ENCODE measurements around the gene TEX44.

The TEX44 gene

DNA sequence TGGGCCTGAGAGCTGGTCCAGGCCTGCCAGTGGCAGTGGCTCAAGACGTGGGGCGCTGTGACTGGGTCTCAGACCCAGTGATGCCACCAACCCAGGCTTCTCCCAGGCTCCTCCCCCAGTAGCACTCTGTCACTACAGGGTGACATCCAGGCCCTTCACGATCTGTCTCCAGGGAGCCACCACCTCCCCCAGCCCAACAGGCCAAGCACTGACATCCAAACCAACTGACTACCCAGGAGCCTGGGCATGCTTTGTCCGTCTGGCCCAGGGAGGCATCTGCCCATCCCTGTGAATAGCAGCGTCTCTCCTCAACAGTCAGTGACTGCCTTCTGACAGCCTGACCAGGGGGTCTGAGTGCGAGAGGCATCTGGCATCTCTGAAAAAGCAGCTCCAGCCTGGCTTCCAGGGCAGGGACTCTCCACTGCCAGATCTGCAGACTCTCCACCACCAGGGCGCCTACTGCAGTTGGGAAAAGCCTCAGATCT lies 13.0 kb downstream of the TEX44 start:
- no peak for DNase-seq (ENCODE audit: low read depth)

DNA sequence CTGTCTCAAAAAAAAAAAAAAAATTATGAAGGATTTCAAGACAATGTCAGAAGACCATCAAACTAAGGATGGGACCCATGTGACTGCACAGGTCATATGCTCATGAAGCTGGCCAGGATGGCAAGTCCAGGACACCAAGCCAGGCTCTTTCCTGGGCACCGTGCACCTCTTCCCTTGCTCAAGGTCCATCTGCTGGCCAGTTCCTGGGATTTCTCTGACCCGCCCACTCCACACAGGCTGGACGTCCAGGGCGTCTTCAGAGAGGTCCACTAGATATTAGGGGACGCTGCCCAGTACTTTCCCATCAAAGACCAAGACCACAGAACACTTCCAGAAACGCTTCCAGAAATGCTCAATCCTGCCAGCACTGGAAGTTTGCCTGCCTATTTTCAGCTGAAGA lies 14.3 kb downstream of the TEX44 start:
- DNase-seq (ENCODE audit: low read depth): no peak

DNA sequence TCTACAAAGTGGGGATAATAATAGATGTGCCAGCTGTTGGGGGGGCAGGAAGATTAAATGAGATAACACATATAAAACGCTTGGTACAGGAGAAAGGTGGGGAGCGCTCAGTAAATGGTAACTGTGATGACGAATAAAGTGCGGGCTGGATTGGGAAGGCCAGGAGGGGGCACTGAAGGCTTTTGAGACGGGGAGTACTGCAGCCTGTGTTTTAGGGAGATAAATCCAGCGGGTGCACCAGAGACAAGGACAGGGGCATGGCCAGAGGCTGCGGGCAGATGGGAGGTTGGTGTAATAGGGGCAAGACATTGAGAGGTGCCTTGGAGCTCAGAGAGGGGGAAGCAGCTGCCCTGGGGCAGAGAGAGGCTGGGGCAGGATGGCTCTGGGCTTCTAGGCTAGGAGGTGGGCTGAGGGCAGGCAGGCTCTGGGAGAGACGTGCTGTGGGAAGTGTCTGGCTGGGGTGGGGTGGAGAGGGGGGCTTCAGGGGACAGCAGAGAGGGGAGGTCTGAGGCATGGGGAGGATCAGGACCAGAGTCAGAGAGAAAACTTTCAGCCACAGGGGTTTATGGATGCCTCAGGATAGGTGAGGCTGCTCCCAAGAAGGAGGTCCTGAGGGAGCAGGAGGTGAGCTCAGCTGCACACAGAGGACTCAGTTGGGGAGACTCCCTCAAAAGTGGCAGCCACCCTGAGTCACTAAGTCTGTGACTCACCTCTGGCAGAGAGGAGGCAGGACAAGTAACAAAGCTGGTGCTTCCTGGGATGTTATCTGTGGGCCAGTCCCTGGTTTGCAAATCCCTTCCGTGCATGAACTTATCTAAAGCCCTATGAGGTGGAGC lies 18.8 kb downstream of the TEX44 start:
- no peak for DNase-seq (ENCODE audit: low read depth)

DNA sequence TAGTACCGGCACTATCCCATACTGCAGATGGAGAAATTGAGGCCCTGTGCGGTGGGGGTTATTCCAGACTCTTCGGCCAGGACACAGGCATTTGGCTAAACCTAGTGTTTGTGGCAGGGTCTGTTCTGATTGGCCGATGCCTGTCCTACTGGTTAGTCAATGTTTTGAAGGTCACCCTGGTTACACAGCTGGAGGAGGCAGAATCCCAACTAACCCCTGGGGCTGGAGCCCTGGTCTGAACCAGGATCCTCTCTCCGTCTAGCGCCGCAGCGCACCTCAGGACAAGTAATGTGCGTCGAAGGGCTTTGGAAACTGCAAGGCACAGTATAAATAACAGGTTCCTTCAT lies 19.4 kb downstream of the TEX44 start:
- DNase-seq (ENCODE audit: low read depth): no peak

DNA sequence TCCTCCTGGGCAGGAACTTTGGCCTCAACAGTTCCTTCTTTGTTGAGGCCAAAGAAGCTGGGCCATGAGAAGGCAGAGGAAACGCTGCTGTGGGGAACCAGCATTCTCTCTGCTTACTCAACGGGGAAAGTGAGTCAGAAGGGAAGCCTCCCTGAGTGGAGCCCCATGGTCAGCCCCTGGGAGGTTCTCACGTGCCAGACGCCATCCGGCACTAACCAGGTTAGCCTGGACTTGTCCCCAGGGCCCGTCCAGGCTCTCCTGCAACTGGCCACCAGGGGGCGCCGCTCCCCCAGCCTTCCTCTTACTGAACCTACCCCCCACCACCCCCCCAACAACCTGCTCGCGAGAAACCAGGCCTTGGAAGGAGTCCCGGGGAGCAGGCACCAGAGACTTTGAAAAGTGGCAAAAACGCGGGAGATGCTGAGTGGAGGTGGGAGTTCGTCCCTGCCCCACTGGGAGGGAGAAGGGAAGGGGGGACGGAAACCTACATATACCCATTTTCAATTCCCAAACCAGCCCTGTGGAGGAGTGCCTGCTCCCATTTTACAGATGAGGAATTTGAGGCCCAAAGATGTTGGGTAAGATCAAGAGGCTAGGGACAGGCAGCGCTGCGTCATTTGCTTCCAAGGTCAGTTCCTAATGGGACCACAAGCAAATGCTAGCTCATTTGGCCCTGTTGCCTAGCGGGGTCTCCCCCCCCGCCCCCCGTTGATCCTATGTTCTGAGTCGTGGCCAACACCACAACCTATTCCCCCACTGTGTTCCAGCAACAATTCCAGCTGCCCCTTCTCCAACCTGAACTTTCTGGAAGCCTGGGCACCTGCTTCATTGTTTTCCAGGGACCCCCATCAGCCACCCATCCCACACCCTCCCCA lies 20.0 kb downstream of the TEX44 start:
- peak; percentile 89 for DNase-seq (ENCODE audit: low read depth)

DNA sequence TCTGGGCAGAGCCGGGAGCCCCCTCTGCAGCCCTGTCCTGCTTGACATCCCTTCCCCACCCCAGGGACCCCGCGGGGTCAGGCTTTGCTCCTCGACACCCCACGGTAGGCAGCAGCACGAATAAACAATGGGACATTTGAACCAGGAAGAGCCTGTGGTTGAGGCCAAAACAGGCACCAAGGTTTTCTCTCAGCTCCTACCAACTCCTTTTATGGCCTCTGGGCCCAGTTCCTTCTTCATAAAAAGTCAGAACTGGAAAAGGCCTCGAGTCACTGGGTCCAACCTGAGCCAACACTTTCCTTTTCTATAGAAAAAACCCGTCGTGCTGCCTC lies 20.6 kb downstream of the TEX44 start:
- no peak for DNase-seq (ENCODE audit: low read depth)

DNA sequence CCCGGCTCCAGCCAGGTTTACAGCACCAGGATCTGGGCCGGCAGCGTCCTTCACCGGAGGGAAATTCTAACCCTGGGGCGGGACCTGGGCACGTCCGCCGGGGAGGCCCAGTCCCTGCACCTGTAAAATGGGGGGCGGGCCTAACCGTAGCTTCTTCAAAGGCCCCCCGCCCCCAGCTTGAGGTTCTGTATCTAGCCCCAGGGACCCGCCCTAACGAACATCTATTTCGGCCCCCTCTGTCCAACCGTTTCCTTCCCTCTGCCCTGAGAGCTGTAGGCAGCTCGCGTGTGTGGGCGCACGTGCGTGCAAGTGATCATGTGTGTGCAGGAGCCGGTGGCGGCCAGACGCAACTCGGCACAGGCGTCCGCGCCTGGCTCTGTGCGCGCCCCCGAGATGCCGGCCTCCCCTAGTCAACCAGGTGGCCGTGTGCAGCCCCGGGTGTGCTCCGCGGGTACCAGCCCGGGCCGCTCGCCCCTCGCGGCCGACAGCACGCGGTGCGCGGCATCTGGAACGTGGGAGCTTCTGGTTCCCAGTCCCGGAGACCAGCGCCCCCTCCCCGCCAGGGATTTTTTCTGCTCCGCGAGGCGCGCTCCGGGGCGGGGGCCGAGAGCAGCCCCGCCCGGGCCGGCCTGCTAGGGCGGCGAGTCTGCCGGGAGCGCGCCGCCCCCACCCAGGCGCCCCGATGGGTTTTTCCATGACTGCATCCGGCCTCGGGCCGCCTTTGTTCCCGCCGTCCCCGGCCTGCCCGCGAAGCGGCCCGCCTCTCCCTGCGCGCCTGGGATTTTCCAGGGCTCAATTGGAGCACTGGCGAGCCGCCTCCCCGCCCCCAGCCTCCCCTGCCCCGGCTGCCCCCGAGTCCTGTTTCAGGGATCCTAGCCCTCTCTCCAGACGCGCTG lies 21.2 kb downstream of the TEX44 start:
- DNase-seq (ENCODE audit: low read depth): peak; percentile 81

DNA sequence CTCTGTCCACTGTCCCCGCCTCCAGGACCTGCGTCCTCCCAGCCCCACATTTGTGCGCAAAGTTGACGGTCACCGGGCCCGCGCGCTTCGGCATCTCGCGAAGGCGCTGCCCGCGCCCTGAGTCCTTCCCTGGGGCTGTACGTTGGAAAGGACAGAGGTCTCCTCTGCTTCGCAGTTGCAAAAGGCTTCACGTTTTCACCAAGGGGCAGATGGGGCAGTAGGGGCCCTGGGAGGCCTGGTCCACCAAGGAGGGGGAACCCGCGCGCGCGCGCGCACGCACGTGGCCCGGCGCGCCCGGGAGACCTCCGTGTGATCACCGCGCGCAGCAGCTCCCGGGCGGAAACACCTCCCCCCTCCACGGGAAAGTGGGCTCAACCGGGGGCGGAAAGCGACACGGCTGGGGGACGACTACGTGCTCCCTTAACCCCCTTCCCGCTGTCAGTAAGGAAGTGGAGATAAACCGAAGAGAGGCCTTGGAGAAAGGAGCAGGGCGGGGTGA lies 21.9 kb downstream of the TEX44 start:
- DNase-seq (ENCODE audit: low read depth): peak; percentile 37

DNA sequence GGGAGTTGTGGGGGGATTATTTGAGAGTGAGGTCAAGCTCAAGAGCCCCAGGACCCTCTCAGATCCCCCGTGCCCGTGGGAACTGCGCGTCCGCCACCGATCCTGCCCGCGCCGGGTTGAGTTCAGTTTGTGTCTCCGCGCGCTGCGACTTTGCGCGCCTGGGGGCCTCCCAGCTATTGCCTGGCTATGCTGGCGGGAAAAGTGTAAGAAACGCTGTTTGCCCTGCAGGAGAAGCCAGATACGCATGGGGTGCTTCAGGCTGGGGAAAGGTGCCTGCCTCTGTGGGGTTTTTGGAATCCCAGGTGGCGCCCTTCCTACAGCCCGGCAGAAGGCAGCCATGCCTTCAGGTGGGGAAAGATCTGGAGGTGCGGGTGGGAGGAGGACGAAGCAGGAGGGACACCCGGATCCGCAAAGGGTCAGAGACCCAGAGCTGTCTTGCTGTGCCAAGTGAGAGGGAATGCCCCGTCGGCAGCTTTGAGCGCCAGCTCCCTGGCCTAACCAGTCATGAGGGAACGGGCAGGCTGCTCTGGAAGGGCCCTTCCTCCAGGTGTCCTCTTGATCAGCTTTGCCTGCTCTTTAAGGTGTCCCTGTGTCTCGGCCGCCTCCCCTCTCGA lies 22.5 kb downstream of the TEX44 start:
- no peak for DNase-seq (ENCODE audit: low read depth)

DNA sequence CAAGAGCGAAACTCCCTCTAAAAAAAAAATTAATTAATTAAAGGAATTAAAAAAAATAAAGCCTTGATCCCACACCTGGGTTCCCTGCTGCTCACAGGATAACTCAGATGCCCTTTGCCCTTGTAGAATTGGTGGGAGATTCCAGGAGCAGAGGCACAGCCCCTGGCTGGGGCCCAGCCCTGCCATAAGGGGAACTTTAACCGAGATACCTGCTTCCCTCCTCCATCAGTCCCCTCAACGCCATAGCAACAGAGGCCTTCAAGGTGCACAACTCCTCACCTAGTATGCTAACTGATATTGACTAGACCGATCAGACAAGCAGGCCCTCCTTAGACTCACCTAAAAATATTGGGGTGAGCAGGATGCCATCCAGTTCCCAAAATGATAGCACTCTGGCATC lies 23.6 kb downstream of the TEX44 start:
- no peak for DNase-seq (ENCODE audit: low read depth)

DNA sequence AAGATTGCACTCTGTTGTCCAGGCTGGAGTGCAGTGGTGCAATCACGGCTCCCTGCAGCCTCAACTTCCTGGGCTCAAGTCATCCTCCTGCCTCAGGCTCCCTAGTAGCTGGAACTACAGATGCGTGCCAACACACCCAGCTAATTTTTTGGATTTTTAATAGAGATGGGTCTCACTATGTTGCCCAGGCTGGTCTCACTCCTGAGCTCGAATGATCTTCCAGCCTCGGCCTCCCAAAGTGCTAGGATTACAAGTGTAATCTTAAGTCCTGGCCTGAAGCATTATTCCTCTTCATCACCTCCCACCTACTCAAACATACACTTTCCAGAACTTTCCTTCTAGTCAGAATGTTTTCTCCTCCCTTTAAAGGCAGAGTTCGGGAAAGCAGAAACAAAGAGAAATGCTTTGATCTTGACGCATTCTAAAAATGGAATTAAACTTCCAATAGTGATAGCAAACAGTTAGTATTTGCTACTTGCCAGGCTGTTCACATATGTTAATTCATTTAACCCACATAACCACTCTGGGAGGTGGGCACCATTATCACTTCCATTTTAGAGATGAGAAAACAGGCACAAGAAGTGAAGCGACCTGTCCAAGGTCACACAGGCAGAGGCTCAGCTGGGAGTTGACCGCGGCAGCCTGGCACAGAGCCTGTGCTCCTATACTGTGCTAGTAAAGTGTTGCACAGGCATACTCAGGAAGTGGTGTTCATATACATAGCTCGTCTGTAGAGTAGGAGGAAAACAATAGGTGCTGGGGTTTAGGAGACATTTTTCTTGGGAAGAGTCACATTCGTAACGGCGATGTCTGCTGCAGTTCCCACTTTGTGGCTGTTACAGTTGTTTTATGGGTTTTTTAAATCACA lies 24.6 kb downstream of the TEX44 start:
- DNase-seq (ENCODE audit: low read depth): no peak

DNA sequence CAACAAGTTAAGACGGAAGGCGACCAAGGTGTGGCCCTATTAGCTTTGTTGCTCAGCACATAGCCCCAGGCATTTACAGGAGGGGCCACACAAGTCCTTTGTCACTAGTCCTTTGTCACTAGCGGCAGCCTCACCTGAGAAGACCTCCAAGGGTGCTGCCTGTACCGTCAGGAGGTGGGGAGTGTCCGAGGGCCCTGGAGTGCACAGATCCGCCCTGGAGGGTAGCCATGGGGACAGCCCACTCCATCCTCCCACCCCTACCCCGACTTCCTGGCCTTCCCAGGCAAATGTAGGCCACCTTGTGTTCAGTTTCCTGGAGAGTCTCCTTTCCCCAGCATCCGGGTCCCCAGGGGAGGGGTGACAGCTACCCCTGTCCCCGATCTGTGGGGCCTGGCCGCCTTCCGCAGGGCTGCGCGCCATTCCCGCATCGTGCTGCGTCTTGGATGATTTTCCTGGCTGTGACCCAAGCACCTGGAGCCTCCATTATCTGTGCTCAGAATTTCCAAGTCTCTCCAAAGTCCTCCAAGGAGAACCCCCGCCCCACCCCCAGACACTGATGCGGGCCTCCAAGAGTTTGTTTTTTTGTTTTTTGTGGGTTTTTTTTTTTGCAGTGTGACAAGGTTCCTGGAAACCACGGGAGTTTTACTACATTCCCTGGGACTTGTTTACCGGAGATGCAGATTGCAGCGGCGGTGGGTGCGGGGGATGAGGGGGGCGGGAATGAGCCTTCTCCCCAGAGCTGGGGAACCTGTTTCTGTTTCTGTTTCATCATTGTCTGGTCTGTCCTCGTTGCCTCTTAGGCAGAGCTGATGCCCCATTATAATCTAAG lies 28.6 kb downstream of the TEX44 start:
- DNase-seq (ENCODE audit: low read depth): no peak

DNA sequence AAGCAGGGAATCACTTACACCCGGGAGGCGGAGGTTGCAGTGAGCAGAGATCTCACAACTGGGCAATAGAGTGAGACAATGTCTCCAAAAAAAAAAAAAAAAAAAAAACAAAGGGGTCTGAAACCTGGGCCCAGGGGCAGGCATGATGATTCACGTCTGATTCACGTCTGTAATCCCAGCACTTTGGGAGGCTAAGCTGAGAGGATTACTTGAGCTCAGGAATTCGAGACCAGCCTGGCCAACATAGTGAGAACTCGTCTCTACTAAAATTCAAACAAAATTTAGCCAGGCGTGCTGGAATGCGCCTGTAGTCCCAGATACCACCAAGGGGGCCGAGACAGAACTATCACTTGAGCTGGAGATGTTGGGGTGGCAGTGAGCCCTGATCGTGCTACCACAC lies 30.3 kb downstream of the TEX44 start:
- DNase-seq (ENCODE audit: low read depth): no peak

DNA sequence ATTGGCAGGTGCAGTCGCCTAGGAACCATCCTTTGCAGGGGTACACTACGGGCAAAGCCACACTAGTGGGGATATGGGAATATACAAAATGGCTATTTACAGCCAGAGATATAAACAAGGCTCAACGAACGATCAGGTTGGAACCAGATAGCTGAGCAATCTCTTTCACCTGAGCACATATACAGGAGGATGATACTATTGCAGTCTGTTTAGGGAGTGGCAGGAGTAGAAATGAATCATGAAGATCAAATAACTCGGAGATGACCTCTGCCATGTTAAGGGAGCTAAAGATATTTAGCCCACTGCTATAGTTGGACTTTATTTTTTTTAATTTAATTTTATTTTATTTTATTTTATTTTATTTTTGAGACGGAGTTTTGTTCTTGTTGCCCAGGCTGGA lies 33.8 kb downstream of the TEX44 start:
- no peak for DNase-seq (ENCODE audit: low read depth)

DNA sequence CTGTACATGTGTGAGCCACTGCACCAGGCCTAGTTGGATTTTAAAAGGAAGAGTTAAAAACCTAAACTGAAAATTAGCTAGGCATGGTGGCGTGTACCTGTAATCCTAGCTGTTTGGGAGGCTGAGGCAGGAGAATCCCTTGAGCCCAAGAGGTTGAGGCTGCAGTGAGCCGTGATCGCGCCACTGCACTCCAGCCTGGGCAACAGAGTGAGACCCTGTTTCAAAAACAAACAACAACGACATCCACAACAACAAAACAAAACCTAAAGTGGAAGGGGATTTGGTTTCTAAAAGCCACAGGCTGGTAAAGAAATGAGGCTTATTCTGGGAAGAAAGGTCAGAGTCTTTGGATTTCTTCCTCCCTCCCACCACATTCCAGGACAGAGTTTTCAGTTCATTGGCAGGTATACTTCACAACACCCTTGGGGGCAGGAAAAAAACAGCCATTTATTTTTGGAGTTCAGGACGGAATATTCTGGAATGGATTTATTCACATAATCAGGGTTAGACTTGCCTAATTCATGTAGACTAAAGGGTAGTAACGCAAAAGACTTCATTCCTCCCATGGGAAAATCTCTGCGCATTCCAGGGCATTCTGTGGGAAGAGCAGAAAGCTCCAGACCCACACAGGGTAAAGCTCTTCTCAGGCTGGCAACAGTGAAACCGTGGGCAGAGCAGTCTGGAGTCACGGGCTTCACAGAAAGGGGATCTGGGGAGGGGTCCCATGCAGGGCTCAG lies 34.9 kb downstream of the TEX44 start:
- DNase-seq (ENCODE audit: low read depth): no peak

DNA sequence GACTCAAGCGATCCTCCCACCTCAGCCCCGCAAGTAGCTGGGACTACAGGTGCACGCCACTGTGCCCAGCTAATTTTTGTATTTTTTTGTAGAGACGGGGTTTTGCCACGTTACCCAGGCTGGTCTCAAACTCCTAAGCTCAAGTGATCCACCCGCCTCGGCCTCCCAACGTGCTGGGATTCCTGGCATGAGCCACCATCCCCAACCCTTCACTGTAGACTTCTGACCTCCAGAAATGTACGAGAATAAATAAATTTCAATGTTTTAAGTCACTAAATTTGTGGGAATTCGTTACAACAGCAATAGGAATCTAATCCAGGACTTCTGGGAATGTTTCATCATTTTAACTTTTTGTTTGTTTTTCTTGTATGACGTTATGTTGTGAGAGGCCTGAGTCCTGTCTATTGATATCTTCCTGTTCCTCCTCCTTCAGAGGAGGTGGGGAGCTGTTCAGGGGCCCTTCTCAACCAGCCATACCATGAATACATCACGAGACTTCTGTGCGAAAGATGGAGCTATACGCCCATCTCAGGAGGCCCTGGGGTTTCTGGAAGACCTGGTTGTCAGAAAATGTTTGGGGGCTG lies 40.0 kb downstream of the TEX44 start:
- DNase-seq (ENCODE audit: low read depth): no peak

DNA sequence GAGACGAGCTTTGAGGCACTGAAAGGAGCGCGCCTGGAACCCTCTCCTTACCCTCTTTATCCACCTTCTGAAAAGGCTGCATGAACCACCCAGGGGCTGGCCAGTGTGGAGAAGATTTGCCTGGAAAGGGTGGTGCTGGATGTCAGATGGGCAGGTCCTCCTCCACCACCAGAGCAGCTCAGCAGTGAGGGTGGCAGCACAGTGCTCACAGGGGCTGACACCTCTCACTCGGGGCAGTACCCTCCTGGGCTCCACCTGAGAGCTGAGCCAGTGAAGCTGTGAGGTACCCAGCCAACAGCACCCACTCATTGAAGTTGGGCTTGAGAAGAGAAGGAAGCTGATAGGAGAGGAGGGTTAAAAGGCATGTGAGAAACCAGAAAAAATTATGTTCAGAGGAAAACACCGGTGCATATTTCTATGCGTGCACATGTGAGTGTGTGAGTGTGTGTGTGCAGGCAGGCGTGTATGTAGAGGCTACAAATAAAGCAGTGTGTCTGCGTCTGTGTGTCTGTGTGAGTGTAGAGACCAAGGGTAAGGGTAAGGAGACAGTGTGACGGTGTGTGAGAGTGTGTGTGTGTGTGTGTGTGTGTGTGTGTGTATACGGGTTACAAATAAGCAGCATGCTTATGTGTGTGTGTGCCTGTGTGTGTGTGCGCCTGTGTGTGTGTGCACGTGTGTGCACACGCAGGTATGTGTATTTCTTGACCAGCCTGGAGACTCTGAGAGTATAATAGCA lies 40.7 kb downstream of the TEX44 start:
- DNase-seq (ENCODE audit: low read depth): no peak

DNA sequence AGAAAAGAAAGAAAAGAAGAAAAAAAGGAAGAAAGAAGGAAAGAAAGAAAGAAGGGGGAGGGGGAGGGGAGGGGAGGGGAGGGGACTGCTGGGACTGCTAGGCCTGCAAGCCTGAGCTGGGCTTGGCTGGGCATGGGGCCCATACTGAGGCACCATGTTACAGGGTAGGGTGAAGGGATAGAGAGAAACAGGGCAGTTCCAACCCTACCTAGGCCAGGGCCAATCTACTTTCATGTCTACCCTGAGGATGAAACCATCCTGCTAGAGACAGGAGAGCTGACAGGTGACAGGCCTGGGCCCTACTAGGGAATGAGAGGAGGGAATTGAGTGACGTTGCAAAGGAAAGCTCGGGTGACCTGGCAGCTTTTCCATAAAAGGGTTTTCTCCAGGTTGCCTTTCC lies 41.7 kb downstream of the TEX44 start:
- no peak for DNase-seq (ENCODE audit: low read depth)

Data from stimulated activated CD8-positive, alpha-beta memory T cell treated with anti-CD3 and anti-CD28 coated beads, Interleukin-4, amount 100 ng/mL, for 24 hours (primary cell).